HepG2 (cell line): Measurements from ENCODE around the gene VTN. TPM values are rescaled to one million over a fixed set of nuclear protein-coding genes. Genes with fewer than 3 reads are reported as not detected.

ENCODE experiments used
- ATM ChIP-seq: fragments of 450-650 bp; IDR thresholded peaks from 2 replicates; pipeline ENCODE4 v1.7.1; 2017; ENCODE audit warnings: mild to moderate bottlenecking, borderline replicate concordance
- CEBPB ChIP-seq: IDR thresholded peaks from 2 replicates; pipeline ENCODE4 v1.6.1; 2011; ENCODE audit warnings: low read depth, low read length, improper control_type of control experiment, borderline replicate concordance
- CREBL2 ChIP-seq: sonication (generic); formaldehyde crosslinking; IDR thresholded peaks from 2 replicates; pipeline ENCODE4 v1.8.1; 2023; ENCODE audit warnings: missing genetic modification reagents, mild to moderate bottlenecking, borderline replicate concordance
- DMAP1 ChIP-seq: IDR thresholded peaks from 2 replicates; pipeline ENCODE4 v1.6.1; 2016
- FOXK2 ChIP-seq: fragments of 450-650 bp; IDR thresholded peaks from 2 replicates; pipeline ENCODE4 v1.6.1; 2016
- KIAA2018 ChIP-seq: sonication (generic); formaldehyde crosslinking; IDR thresholded peaks from 2 replicates; pipeline ENCODE4 v1.5.0; 2020; ENCODE audit warnings: mild to moderate bottlenecking, missing genetic modification reagents, borderline replicate concordance
- NFRKB ChIP-seq: fragments of 450-650 bp; IDR thresholded peaks from 2 replicates; pipeline ENCODE4 v1.6.1; 2017
- NKX3-1 ChIP-seq: sonication (generic); formaldehyde crosslinking; IDR thresholded peaks from 2 replicates; pipeline ENCODE4 v1.5.0; 2020; ENCODE audit warnings: missing genetic modification reagents
- SIN3A ChIP-seq: IDR thresholded peaks from 2 replicates; pipeline ENCODE4 v1.6.1; 2011; ENCODE audit warnings: low read depth, mild to moderate bottlenecking, control low read depth, low read length, borderline replicate concordance
- TBX3 ChIP-seq: fragments of 450-650 bp; IDR thresholded peaks from 2 replicates; pipeline ENCODE4 v1.6.1; 2017; ENCODE audit warnings: antibody characterized with exemption, mild to moderate bottlenecking, inconsistent platforms, borderline replicate concordance
- ZBTB1 ChIP-seq: sonication (generic); formaldehyde crosslinking; IDR thresholded peaks from 2 replicates; pipeline ENCODE4 v1.4.0; 2020; ENCODE audit warnings: missing genetic modification reagents, borderline replicate concordance
- ZNF615 ChIP-seq: sonication (generic); formaldehyde crosslinking; IDR thresholded peaks from 2 replicates; pipeline ENCODE4 v1.5.0; 2020; ENCODE audit warnings: mild to moderate bottlenecking, missing genetic modification reagents, borderline replicate concordance
- ZNF710 ChIP-seq: sonication (generic); formaldehyde crosslinking; IDR thresholded peaks from 2 replicates; pipeline ENCODE4 v1.5.0; 2020; ENCODE audit warnings: mild to moderate bottlenecking, missing genetic modification reagents, borderline replicate concordance
- ZNF761 ChIP-seq: sonication (generic); formaldehyde crosslinking; conservative IDR thresholded peaks from 2 replicates; pipeline ENCODE4 v1.4.0; 2020; ENCODE audit warnings: mild to moderate bottlenecking, missing genetic modification reagents
- polyA plus RNA-seq, 8 experiments: library from polyadenylated mRNA; depleted of rRNA in 3 of 8; stranded (reverse) in 7 of 8; unstranded in 1 of 8; fragments of >200 nt; fragmentation: Illumina TruSeq in 4 of 8; extraction: Trizol in 4 of 8; gene quantifications; 2 replicates each; pipeline versions ENCODE4 v1.2.1 to v1.2.3, GENCODE V29; 2011 to 2016; ENCODE audit warnings: low read depth in 4 of 8, missing spikeins in 1 of 8, mixed read lengths in 1 of 8; ENCODE audit not compliant: insufficient read depth in 1 of 8
- total RNA-seq, 5 experiments: library from RNA; depleted of rRNA; stranded (reverse); fragments of >200 nt; fragmentation: Illumina TruSeq; extraction: Trizol; gene quantifications; 2 replicates each; pipeline ENCODE4 v1.2.3, GENCODE V29; 2016; ENCODE audit warnings: low read depth in 1 of 5
- TF ChIP-seq, protein P1 (sequence below): sonication (generic); formaldehyde crosslinking; IDR thresholded peaks from 2 replicates; pipeline ENCODE4 v1.4.0; 2020; ENCODE audit warnings: missing genetic modification reagents, low read depth, mild to moderate bottlenecking, borderline replicate concordance
- TF ChIP-seq, protein P2 (sequence below): sonication (generic); formaldehyde crosslinking; IDR thresholded peaks from 2 replicates; pipeline ENCODE4 v1.8.1; 2023; ENCODE audit warnings: mild to moderate bottlenecking, inconsistent platforms, moderate library complexity, missing genetic modification reagents, borderline replicate concordance
- TF ChIP-seq, protein P3 (sequence below): sonication (generic); formaldehyde crosslinking; IDR thresholded peaks from 2 replicates; pipeline ENCODE4 v1.4.0; 2020; ENCODE audit warnings: mild to moderate bottlenecking, missing genetic modification reagents

VTN gene
- total and polyA plus RNA-seq, 2 of the 13 experiments (the other 11 are each of a cell fraction or from before 2014, with no cell fraction given): 108 to 131 TPM

DNA sequence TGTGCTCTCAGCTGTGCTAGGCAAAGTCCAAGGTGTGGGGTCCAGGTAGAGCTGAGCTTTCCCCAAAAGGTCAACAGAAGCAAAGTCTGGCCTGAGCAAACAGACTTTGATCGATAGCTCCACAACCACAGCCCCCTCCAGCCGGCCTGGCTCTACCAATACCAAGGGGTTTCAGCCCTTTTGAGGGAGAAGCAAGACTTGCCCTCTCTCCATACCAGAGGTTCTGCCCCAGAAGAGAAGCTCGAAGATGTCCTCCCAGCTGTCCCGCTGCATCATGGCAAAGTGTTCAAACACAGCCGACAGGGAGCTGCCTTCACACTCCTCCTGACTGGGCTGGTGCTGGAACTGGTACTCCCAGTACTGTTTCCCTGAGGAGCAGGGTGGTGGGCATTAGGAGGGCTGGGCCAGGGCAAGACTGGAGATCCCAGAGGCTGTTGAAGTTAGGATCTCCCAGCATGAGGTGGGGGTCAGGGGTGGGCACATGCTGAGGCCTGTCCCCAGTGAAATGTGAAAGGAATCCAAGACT is 1.7 kb downstream of the VTN start (continued):
- TF ChIP-seq FOXK2 (0 out of 2 replicates have a peak, but pooled peaks have one; percentile 12), NKX3-1 (0 out of 2 replicates have a peak, but pooled peaks have one; percentile 35), CREBL2 (CRISPR knock-in tag) (no peak), KIAA2018 (CRISPR knock-in tag) (no peak), TBX3 (peak; percentile 56; the same call in 1 of the 2 replicates), NFRKB (no peak), ZBTB1 (CRISPR knock-in tag) (no peak), ZNF615 (CRISPR knock-in tag) (no peak), CEBPB (no peak), SIN3A (peak; percentile 48; the same call in 1 of the 2 replicates), ZNF710 (CRISPR knock-in tag) (peak; percentile 86; the same call in 1 of the 2 replicates), ZNF761 (no peak), ATM (no peak), DMAP1 (CRISPR knock-in tag) (peak; percentile 32; the same call in 1 of the 2 replicates)
- TF ChIP-seq, protein P1, sequence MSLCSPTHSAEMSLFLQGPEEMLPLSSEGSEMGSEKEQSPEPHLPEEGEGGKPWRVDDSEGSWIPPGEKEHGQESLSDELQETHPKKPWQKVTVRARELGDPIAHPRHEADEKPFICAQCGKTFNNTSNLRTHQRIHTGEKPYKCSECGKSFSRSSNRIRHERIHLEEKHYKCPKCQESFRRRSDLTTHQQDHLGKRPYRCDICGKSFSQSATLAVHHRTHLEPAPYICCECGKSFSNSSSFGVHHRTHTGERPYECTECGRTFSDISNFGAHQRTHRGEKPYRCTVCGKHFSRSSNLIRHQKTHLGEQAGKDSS (CRISPR knock-in tag): peak; percentile 90; the same call in 1 of the 2 replicates
- TF ChIP-seq, protein P2, sequence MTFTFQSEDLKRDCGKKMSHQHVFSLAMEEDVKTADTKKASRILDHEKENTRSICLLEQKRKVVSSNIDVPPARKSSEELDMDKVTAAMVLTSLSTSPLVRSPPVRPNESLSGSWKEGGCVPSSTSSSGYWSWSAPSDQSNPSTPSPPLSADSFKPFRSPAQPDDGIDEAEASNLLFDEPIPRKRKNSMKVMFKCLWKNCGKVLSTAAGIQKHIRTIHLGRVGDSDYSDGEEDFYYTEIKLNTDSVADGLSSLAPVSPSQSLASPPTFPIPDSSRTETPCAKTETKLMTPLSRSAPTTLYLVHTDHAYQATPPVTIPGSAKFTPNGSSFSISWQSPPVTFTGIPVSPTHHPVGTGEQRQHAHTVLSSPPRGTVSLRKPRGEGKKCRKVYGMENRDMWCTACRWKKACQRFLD (CRISPR knock-in tag): no peak
- TF ChIP-seq, protein P3, sequence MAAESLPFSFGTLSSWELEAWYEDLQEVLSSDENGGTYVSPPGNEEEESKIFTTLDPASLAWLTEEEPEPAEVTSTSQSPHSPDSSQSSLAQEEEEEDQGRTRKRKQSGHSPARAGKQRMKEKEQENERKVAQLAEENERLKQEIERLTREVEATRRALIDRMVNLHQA: no peak
